Mesendoderm (in vitro differentiated cells): ENCODE measurements around the gene MPDU1. TPM values are rescaled to one million over a fixed set of nuclear protein-coding genes. Genes with fewer than 3 reads are reported as not detected.
A peak's percentile ranks its signal among the peaks of the same experiment; 100 is the strongest.

Source experiments
- DNase-seq: peaks from one replicate; pipeline ENCODE4 v3.0.0; 2013
- H2AK5ac ChIP-seq: 2 replicates; pipeline ENCODE4 v1.6.1; 2013; ENCODE audit warnings: low read length, inconsistent platforms
- H2BK120ac ChIP-seq: 2 replicates; pipeline ENCODE4 v1.6.1; 2013; ENCODE audit warnings: low read depth, mild to moderate bottlenecking, low read length, moderate library complexity, mixed read lengths
- H2BK15ac ChIP-seq: replicated peaks from 2 replicates; pipeline ENCODE4 v1.6.1; 2013; ENCODE audit warnings: low read depth, mild to moderate bottlenecking, moderate library complexity
- H2BK5ac ChIP-seq: 2 replicates; pipeline ENCODE4 v1.6.1; 2013; ENCODE audit warnings: low read length, inconsistent platforms
- H3K18ac ChIP-seq: 2 replicates; pipeline ENCODE4 v1.6.1; 2013; ENCODE audit warnings: mild to moderate bottlenecking, low read length, mixed read lengths
- H3K23ac ChIP-seq: one replicate; pipeline ENCODE4 v1.6.1; 2013; ENCODE audit warnings: low read length
- H3K27ac ChIP-seq: 2 replicates; pipeline ENCODE4 v1.5.1; 2013; ENCODE audit warnings: low read depth, mild to moderate bottlenecking, inconsistent platforms, low read length, moderate library complexity
- H3K27me3 ChIP-seq: 2 replicates; pipeline ENCODE4 v1.6.1; 2013; ENCODE audit warnings: low read length, control low read depth, mild to moderate bottlenecking, inconsistent platforms; ENCODE audit not compliant: insufficient read depth, poor library complexity
- H3K36me3 ChIP-seq: 2 replicates; pipeline ENCODE4 v1.6.1; 2013; ENCODE audit warnings: low read length, inconsistent platforms; ENCODE audit not compliant: control insufficient read depth, insufficient read depth
- H3K4ac ChIP-seq: one replicate; pipeline ENCODE4 v1.6.1; 2013; ENCODE audit warnings: low read depth, mild to moderate bottlenecking, low read length, moderate library complexity
- H3K4me1 ChIP-seq: 2 replicates; pipeline ENCODE4 v1.6.1; 2013; ENCODE audit warnings: low read depth, low read length, inconsistent platforms; ENCODE audit not compliant: control insufficient read depth
- H3K4me2 ChIP-seq: 2 replicates; pipeline ENCODE4 v1.6.1; 2013; ENCODE audit warnings: low read length
- H3K4me3 ChIP-seq: 2 replicates; pipeline ENCODE4 v1.5.1; 2013; ENCODE audit warnings: mild to moderate bottlenecking, low read length
- H3K56ac ChIP-seq: one replicate; pipeline ENCODE4 v1.6.1; 2013; ENCODE audit warnings: low read length
- H3K79me1 ChIP-seq: 2 replicates; pipeline ENCODE4 v1.6.1; 2013; ENCODE audit warnings: low read length, inconsistent platforms
- H3K79me2 ChIP-seq: 2 replicates; pipeline ENCODE4 v1.6.1; 2013; ENCODE audit warnings: mild to moderate bottlenecking, low read length; ENCODE audit not compliant: control insufficient read depth, insufficient read depth
- H3K9ac ChIP-seq: 2 replicates; pipeline ENCODE4 v1.6.1; 2013; ENCODE audit warnings: low read length, inconsistent platforms
- H4K5ac ChIP-seq: one replicate; pipeline ENCODE4 v1.6.1; 2013; ENCODE audit warnings: low read length
- H4K8ac ChIP-seq: one replicate; pipeline ENCODE4 v1.6.1; 2013; ENCODE audit warnings: low read depth, mild to moderate bottlenecking, control low read depth, low read length, moderate library complexity
- WGBS: extraction: QIAGEN DNeasy Blood & Tissue Kit; methylation state at CpG from one replicate; pipeline ENCODE4 v1.1.7; 2013; ENCODE audit warnings: low lambda C conversion rate, missing lambda C conversion rate; ENCODE audit not compliant: insufficient coverage; ENCODE audit errors: extremely low coverage; 5-methylcytosine and 5-hydroxymethylcytosine counted together
- small RNA-seq: library from polyadenylated mRNA; stranded (forward); fragments of <200 nt; extraction: miRNeasy Mini kit (QIAGEN cat#:217004); gene quantifications from one replicate; pipeline ENCODE3, GENCODE V24; 2013; ENCODE audit not compliant: insufficient read depth

MPDU1 gene

GRCh38 chr17:7636163-7636562 lies 52.5 kb downstream of the MPDU1 start:
- no peak for DNase-seq
- Histone ChIP-seq H3K9ac (no peak overlapping the region), H3K27ac (no peak overlapping the region), H2AK5ac (no peak overlapping the region), H2BK15ac (no peak overlapping the region), H3K18ac (no peak overlapping the region), H3K27me3 (no peaks in the 10 kb centered on the region), H2BK5ac (no peak overlapping the region), H4K8ac (no peak overlapping the region), H3K4ac (no peak overlapping the region), H3K56ac (peak overlapping the region; percentile 47), H2BK120ac (no peak overlapping the region), H4K5ac (no peak overlapping the region), H3K4me1 (no peaks in the 10 kb centered on the region), H3K4me2 (no peak overlapping the region), H3K23ac (no peak overlapping the region), H3K4me3 (no peak overlapping the region), H3K79me1 (no peaks in the 10 kb centered on the region), H3K36me3 (no peaks in the 10 kb centered on the region), H3K79me2 (no peaks in the 10 kb centered on the region)
- WGBS: no CpG with 5 or more reads among the region's 5 CpGs

Small RNA genes within 50 kb of the gene (small RNA-seq; reads per million reads assigned to genes)
- not detected for gene CD68
- gene RF00019: not detected
- gene SNORA48: not detected
- not detected for gene SNORD10
